ENCODE results near the gene MBD5.

DNA sequence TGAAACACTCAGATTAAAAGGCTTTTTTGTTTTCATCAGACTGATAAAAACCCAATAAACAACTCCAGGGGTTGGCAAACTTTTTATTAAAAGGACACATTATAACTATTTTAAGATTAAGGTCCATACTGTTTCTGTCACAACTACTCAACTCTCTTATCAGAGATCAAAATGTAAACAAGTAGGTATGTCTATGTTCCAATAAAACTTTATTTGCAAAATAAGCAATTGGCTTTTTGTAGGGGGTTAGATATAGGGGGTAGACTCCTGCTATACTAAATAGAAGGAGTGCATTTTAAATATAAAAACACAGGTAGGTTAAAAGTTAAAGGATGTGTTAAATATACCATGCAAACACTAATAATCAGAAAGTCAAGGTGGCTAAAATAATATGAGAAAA lies 174.0 kb downstream of the MBD5 start:
- no peak for TF ChIP-seq CTCF (IDR thresholded peaks at IDR 0.05)
- no peak for TF ChIP-seq POLR2AphosphoS5 (IDR thresholded peaks at IDR 0.05)

Data from prostate gland (tissue), 2 donors.